Liver (tissue), 3 donors: ENCODE measurements around the gene RAN.

Experiments used
- EGR1 ChIP-seq, 2 donors: IDR thresholded peaks; 2 replicates each; pipeline ENCODE4 v1.6.1; 2016 to 2018; ENCODE audit warnings: antibody characterized with exemption in 2 of 2, low read depth in 2 of 2
- GABPA ChIP-seq, 2 donors: IDR thresholded peaks in 1 of 2; conservative IDR thresholded peaks in 1 of 2; 2 replicates each; pipeline ENCODE4 v1.6.1; 2016; ENCODE audit warnings: antibody characterized with exemption in 2 of 2, mild to moderate bottlenecking in 1 of 2, moderate library complexity in 1 of 2
- HNF4A ChIP-seq, 2 donors: conservative IDR thresholded peaks; 2 replicates each; pipeline ENCODE4 v1.6.1; 2016; ENCODE audit warnings: antibody characterized with exemption in 2 of 2, mild to moderate bottlenecking in 2 of 2
- JUND ChIP-seq, 2 donors: IDR thresholded peaks; 2 replicates each; pipeline ENCODE4 v1.6.1; 2016; ENCODE audit warnings: antibody characterized with exemption in 2 of 2
- RAD21 ChIP-seq, 2 donors: IDR thresholded peaks; 2 replicates each; pipeline ENCODE4 v1.6.1; 2016; ENCODE audit warnings: antibody characterized with exemption in 2 of 2, mild to moderate bottlenecking in 2 of 2
- RXRA ChIP-seq, 2 donors: IDR thresholded peaks; 2 replicates each; pipeline ENCODE4 v1.6.1; 2017 to 2018; ENCODE audit warnings: antibody characterized with exemption in 2 of 2, mild to moderate bottlenecking in 1 of 2
- SP1 ChIP-seq: IDR thresholded peaks from 2 replicates; pipeline ENCODE4 v1.6.1; 2018; ENCODE audit warnings: antibody characterized with exemption, mild to moderate bottlenecking
- TAF1 ChIP-seq: conservative IDR thresholded peaks from 2 replicates; pipeline ENCODE4 v1.6.1; 2016; ENCODE audit warnings: antibody characterized with exemption, mild to moderate bottlenecking
- YY1 ChIP-seq: IDR thresholded peaks from 2 replicates; pipeline ENCODE4 v1.6.1; 2016; ENCODE audit warnings: antibody characterized with exemption, mild to moderate bottlenecking
- TF ChIP-seq, protein P1 (sequence below): fragments of 150-350 bp; IDR thresholded peaks from 2 replicates; pipeline ENCODE4 v1.5.1; 2017; ENCODE audit warnings: improper control_type of control experiment, low read depth, low read length; ENCODE audit not compliant: missing input control
- TF ChIP-seq, protein P2 (sequence below): IDR thresholded peaks from 2 replicates; pipeline ENCODE4 v1.6.1; 2016; ENCODE audit warnings: antibody characterized with exemption, mild to moderate bottlenecking
- TF ChIP-seq, protein P3 (sequence below): IDR thresholded peaks from 2 replicates; pipeline ENCODE4 v1.6.1; 2016; ENCODE audit warnings: antibody characterized with exemption
- TF ChIP-seq, protein P4 (sequence below): IDR thresholded peaks from 2 replicates; pipeline ENCODE4 v1.6.1; 2016; ENCODE audit warnings: antibody characterized with exemption
- donor health status: healthy.
- donor health status: healthy.

DNA sequence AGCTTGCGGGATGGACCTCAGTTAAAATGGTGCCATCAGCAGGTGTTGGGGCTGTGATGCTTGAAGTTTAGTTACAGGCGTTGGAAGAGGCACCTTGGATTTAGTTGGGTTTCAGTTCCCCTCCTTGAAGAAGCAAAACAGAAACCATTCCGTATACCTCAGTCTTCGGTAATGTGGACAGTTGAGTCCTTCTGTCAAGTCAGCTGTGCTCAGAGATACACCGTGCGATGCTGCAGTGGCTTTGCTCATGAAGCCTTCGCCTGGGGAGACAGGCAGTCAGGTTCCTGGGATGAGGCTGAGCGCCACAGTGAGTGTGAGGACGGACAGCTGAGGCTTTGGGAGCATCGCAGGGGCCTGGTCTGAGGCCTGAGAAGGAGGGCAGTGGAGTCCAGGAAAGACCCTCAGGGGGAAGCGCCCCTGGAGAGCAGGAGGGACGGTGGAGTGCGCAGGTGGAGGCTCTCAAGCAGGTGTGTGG lies 7.4 kb downstream of the RAN start:
- TF ChIP-seq, protein P1, sequence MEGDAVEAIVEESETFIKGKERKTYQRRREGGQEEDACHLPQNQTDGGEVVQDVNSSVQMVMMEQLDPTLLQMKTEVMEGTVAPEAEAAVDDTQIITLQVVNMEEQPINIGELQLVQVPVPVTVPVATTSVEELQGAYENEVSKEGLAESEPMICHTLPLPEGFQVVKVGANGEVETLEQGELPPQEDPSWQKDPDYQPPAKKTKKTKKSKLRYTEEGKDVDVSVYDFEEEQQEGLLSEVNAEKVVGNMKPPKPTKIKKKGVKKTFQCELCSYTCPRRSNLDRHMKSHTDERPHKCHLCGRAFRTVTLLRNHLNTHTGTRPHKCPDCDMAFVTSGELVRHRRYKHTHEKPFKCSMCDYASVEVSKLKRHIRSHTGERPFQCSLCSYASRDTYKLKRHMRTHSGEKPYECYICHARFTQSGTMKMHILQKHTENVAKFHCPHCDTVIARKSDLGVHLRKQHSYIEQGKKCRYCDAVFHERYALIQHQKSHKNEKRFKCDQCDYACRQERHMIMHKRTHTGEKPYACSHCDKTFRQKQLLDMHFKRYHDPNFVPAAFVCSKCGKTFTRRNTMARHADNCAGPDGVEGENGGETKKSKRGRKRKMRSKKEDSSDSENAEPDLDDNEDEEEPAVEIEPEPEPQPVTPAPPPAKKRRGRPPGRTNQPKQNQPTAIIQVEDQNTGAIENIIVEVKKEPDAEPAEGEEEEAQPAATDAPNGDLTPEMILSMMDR = no peak
- TF ChIP-seq, protein P2, sequence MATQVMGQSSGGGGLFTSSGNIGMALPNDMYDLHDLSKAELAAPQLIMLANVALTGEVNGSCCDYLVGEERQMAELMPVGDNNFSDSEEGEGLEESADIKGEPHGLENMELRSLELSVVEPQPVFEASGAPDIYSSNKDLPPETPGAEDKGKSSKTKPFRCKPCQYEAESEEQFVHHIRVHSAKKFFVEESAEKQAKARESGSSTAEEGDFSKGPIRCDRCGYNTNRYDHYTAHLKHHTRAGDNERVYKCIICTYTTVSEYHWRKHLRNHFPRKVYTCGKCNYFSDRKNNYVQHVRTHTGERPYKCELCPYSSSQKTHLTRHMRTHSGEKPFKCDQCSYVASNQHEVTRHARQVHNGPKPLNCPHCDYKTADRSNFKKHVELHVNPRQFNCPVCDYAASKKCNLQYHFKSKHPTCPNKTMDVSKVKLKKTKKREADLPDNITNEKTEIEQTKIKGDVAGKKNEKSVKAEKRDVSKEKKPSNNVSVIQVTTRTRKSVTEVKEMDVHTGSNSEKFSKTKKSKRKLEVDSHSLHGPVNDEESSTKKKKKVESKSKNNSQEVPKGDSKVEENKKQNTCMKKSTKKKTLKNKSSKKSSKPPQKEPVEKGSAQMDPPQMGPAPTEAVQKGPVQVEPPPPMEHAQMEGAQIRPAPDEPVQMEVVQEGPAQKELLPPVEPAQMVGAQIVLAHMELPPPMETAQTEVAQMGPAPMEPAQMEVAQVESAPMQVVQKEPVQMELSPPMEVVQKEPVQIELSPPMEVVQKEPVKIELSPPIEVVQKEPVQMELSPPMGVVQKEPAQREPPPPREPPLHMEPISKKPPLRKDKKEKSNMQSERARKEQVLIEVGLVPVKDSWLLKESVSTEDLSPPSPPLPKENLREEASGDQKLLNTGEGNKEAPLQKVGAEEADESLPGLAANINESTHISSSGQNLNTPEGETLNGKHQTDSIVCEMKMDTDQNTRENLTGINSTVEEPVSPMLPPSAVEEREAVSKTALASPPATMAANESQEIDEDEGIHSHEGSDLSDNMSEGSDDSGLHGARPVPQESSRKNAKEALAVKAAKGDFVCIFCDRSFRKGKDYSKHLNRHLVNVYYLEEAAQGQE = no peak
- no peak for TF ChIP-seq EGR1 (IDR thresholded peaks at IDR 0.05; ENCODE audit: low read depth in 2 of 2)
- TF ChIP-seq SP1 = no peak
- TF ChIP-seq JUND (IDR thresholded peaks at IDR 0.05) = no peak
- TF ChIP-seq, protein P3, sequence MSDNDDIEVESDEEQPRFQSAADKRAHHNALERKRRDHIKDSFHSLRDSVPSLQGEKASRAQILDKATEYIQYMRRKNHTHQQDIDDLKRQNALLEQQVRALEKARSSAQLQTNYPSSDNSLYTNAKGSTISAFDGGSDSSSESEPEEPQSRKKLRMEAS = no peak
- no peak for TF ChIP-seq YY1
- no peak for TF ChIP-seq TAF1
- TF ChIP-seq GABPA (IDR thresholded peaks at IDR 0.05 in 1 of 2, conservative IDR thresholded peaks at IDR 0.05 in 1 of 2) = no peak
- TF ChIP-seq RAD21 (IDR thresholded peaks at IDR 0.05) = no peak
- TF ChIP-seq, protein P4, sequence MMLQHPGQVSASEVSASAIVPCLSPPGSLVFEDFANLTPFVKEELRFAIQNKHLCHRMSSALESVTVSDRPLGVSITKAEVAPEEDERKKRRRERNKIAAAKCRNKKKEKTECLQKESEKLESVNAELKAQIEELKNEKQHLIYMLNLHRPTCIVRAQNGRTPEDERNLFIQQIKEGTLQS = no peak
- TF ChIP-seq RXRA (IDR thresholded peaks at IDR 0.05) = no peak
- no peak for TF ChIP-seq HNF4A (conservative IDR thresholded peaks at IDR 0.05)
